Measurements from ENCODE around the gene LDHAL6A. TPM values are rescaled to one million over a fixed set of nuclear protein-coding genes. Genes with fewer than 3 reads are reported as not detected.
"Not testable (repeated sequence)": the region's sequence is repeated elsewhere in the genome, so short reads cannot be mapped to it uniquely, and the experiment has no call there.

Gene LDHAL6A
- total RNA-seq (ENCODE audit: insufficient read depth, low replicate concordance): 0.96 TPM

- no peak for DNase-seq (ENCODE audit: low spot score)
These were observed at the start of gene LDHAL6A for GRCh38 chr11:18455686-18456372. Gene LDHAL6A (plus strand): TSS chr11:18455856. CDS start chr11:18456681, 825 bp downstream.

- not testable (repeated sequence) for DNase-seq (ENCODE audit: low spot score)
These were observed 48.3 kb upstream of the LDHAL6A start for GRCh38 chr11:18407400-18407799.

- DNase-seq (ENCODE audit: low spot score): no peak
These were observed 46.9 kb upstream of the LDHAL6A start for GRCh38 chr11:18408558-18409291.

- no peak for DNase-seq (ENCODE audit: low spot score)
These were observed 39.2 kb upstream of the LDHAL6A start for GRCh38 chr11:18416459-18416858.

- DNase-seq (ENCODE audit: low spot score): no peak
These were observed 36.6 kb upstream of the LDHAL6A start for GRCh38 chr11:18419040-18419439.

GRCh38 chr11:18420067-18420466, 35.6 kb upstream of the LDHAL6A start:
- DNase-seq (ENCODE audit: low spot score): no peak

GRCh38 chr11:18427240-18427639, 28.4 kb upstream of the LDHAL6A start:
- no peak for DNase-seq (ENCODE audit: low spot score)

- no peak for DNase-seq (ENCODE audit: low spot score)
These were observed 26.3 kb upstream of the LDHAL6A start for GRCh38 chr11:18429332-18429731.

GRCh38 chr11:18438691-18439090, 17.0 kb upstream of the LDHAL6A start:
- no peak for DNase-seq (ENCODE audit: low spot score)

GRCh38 chr11:18449251-18449650, 6.4 kb upstream of the LDHAL6A start:
- no peak for DNase-seq (ENCODE audit: low spot score)

- no peak for DNase-seq (ENCODE audit: low spot score)
These were observed 2.7 kb upstream of the LDHAL6A start for GRCh38 chr11:18452927-18453326.

GRCh38 chr11:18457450-18457849, 1.8 kb downstream of the LDHAL6A start:
- no peak for DNase-seq (ENCODE audit: low spot score)

GRCh38 chr11:18459634-18460033, 4.0 kb downstream of the LDHAL6A start:
- DNase-seq (ENCODE audit: low spot score): no peak

- DNase-seq (ENCODE audit: low spot score): no peak
These were observed 6.3 kb downstream of the LDHAL6A start for GRCh38 chr11:18461909-18462308.

- DNase-seq (ENCODE audit: low spot score): no peak
These were observed 7.8 kb downstream of the LDHAL6A start for GRCh38 chr11:18463439-18463838.

- DNase-seq (ENCODE audit: low spot score): no peak
These were observed 10.7 kb downstream of the LDHAL6A start for GRCh38 chr11:18466402-18466801.

GRCh38 chr11:18468059-18468458, 12.4 kb downstream of the LDHAL6A start:
- DNase-seq (ENCODE audit: low spot score): no peak

GRCh38 chr11:18468961-18469360, 13.3 kb downstream of the LDHAL6A start:
- DNase-seq (ENCODE audit: low spot score): no peak

GRCh38 chr11:18471995-18472394, 16.3 kb downstream of the LDHAL6A start:
- DNase-seq (ENCODE audit: low spot score): no peak

GRCh38 chr11:18472587-18472986, 16.9 kb downstream of the LDHAL6A start:
- no peak for DNase-seq (ENCODE audit: low spot score)

- DNase-seq (ENCODE audit: low spot score): no peak
These were observed 23.4 kb downstream of the LDHAL6A start for GRCh38 chr11:18479063-18479462.

GRCh38 chr11:18485913-18486528, 30.4 kb downstream of the LDHAL6A start:
- no peak for DNase-seq (ENCODE audit: low spot score)

- no peak for DNase-seq (ENCODE audit: low spot score)
These were observed 34.7 kb downstream of the LDHAL6A start for GRCh38 chr11:18490319-18490718.
